Type B pancreatic cell (in vitro differentiated cells): ENCODE measurements around the gene CYP4F12. TPM values are rescaled to one million over a fixed set of nuclear protein-coding genes. Genes with fewer than 3 reads are reported as not detected.

Experiments used
- DNase-seq: peaks from one replicate; pipeline ENCODE4 v3.0.0; 2021; ENCODE audit warnings: mixed read lengths; ENCODE audit not compliant: unreplicated experiment; ENCODE audit errors: extremely low spot score
- H3K27ac Mint-ChIP-seq: 2 replicates; pipeline ENCODE4 v1.8.0; 2021; ENCODE audit warnings: mild to moderate bottlenecking, mixed read lengths
- H3K27me3 Mint-ChIP-seq: 2 replicates; pipeline ENCODE4 v1.8.0; 2021; ENCODE audit warnings: mixed read lengths
- H3K36me3 Mint-ChIP-seq: 2 replicates; pipeline ENCODE4 v1.8.0; 2021; ENCODE audit warnings: mixed read lengths
- H3K4me1 Mint-ChIP-seq: one replicate; pipeline ENCODE4 v1.8.0; 2021; ENCODE audit warnings: mixed read lengths; ENCODE audit not compliant: unreplicated experiment
- H3K4me3 Mint-ChIP-seq: 2 replicates; pipeline ENCODE4 v1.8.0; 2021; ENCODE audit warnings: mild to moderate bottlenecking, mixed read lengths
- H3K9me3 Mint-ChIP-seq: 2 replicates; pipeline ENCODE4 v1.8.0; 2021; ENCODE audit warnings: mixed read lengths
- CTCF ChIP-seq: fragments of 200-600 bp; sonication (generic); conservative IDR thresholded peaks from 2 replicates; pipeline ENCODE4 v1.5.0; 2021; ENCODE audit warnings: antibody characterized with exemption, mild to moderate bottlenecking
- total RNA-seq: library from RNA; stranded (reverse); gene quantifications from 2 replicates; pipeline ENCODE4 v1.2.1, GENCODE V29; 2021; ENCODE audit warnings: low replicate concordance

CYP4F12 gene
- total RNA-seq, 1 donor from 2014 or later = 1.2 TPM

- no peaks in the 10 kb centered on the region for H3K4me1 Mint-ChIP-seq
- peaks cover 11% of the 10 kb centered on the region for H3K9me3 Mint-ChIP-seq
- H3K27ac Mint-ChIP-seq = no peak overlapping the region
- no peaks in the 10 kb centered on the region for H3K36me3 Mint-ChIP-seq
- no peak for TF ChIP-seq CTCF
- H3K27me3 Mint-ChIP-seq = no peaks in the 10 kb centered on the region
- H3K4me3 Mint-ChIP-seq = no peak overlapping the region
- DNase-seq = no peak
Measured at GRCh38 chr19:15639596-15639995, 33.3 kb upstream of the CYP4F12 start.

- no peak for DNase-seq
- no peaks in the 10 kb centered on the region for H3K4me1 Mint-ChIP-seq
- TF ChIP-seq CTCF = no peak
- no peaks in the 10 kb centered on the region for H3K36me3 Mint-ChIP-seq
- no peaks in the 10 kb centered on the region for H3K27me3 Mint-ChIP-seq
- H3K4me3 Mint-ChIP-seq = no peak within 1 kb of the TSS
- H3K27ac Mint-ChIP-seq = no peak within 1 kb of the TSS
- H3K9me3 Mint-ChIP-seq = peaks cover 16% of the 10 kb centered on the region
Measured at GRCh38 chr19:15640294-15640903, 32.5 kb upstream of the CYP4F12 start, which contains the start of gene CYP4F3. CYP4F3 (plus strand) TSS chr19:15640897; CDS start chr19:15641416, 519 bp downstream.

GRCh38 chr19:15640904-15641597, 31.8 kb upstream of the CYP4F12 start:
- Mint-ChIP-seq H3K27me3 (no peaks in the 10 kb centered on the region), H3K36me3 (no peaks in the 10 kb centered on the region), H3K9me3 (peaks cover 20% of the 10 kb centered on the region), H3K27ac (no peak overlapping the region), H3K4me1 (no peaks in the 10 kb centered on the region), H3K4me3 (no peak overlapping the region)
- TF ChIP-seq CTCF = no peak
- DNase-seq = no peak

GRCh38 chr19:15641901-15642491, 30.9 kb upstream of the CYP4F12 start:
- Mint-ChIP-seq H3K4me3 (no peak overlapping the region), H3K27ac (no peak overlapping the region), H3K9me3 (peaks cover 23% of the 10 kb centered on the region), H3K27me3 (no peaks in the 10 kb centered on the region), H3K36me3 (no peaks in the 10 kb centered on the region), H3K4me1 (no peaks in the 10 kb centered on the region)
- no peak for DNase-seq
- no peak for TF ChIP-seq CTCF

GRCh38 chr19:15642807-15643206, 30.1 kb upstream of the CYP4F12 start:
- DNase-seq = no peak
- H3K4me1 Mint-ChIP-seq = no peaks in the 10 kb centered on the region
- no peak overlapping the region for H3K27ac Mint-ChIP-seq
- peaks cover 23% of the 10 kb centered on the region for H3K9me3 Mint-ChIP-seq
- H3K36me3 Mint-ChIP-seq = no peaks in the 10 kb centered on the region
- H3K27me3 Mint-ChIP-seq = no peaks in the 10 kb centered on the region
- no peak overlapping the region for H3K4me3 Mint-ChIP-seq
- TF ChIP-seq CTCF = no peak
